PC-3 (cell line): ENCODE results near the gene CUTC.

ENCODE experiments used
- CTCF ChIP-seq: fragments of 300-600 bp; sonication (generic); conservative IDR thresholded peaks from 2 replicates; pipeline ENCODE4 v1.5.1; 2017; ENCODE audit warnings: antibody characterized with exemption, low read depth, mild to moderate bottlenecking, low read length
- EZH2 ChIP-seq: fragments of 300-600 bp; sonication (generic); IDR thresholded peaks from one replicate; pipeline ENCODE4 v1.6.1; 2017; ENCODE audit warnings: antibody characterized with exemption, mild to moderate bottlenecking, low read length; ENCODE audit not compliant: unreplicated experiment

- TF ChIP-seq CTCF (no peak), EZH2 (no peak)
Measured at GRCh38 chr10:99804471-99804870, 72.4 kb downstream of the CUTC start.
